DMS153 (cell line): ENCODE results near the gene TFB1M.
"Not testable (repeated sequence)": the region's sequence is repeated elsewhere in the genome, so short reads cannot be mapped to it uniquely, and the experiment has no call there.

Experiments
- DNase-seq: peaks from one replicate; lab custom pipeline; 2025; lab: John Stamatoyannopoulos, UW

The TFB1M gene

GRCh38 chr6:155297669-155298068 is 16.6 kb downstream of the TFB1M start:
- DNase-seq: no peak

GRCh38 chr6:155292711-155293110 is 21.6 kb downstream of the TFB1M start:
- no peak for DNase-seq

GRCh38 chr6:155291291-155291690 is 23.0 kb downstream of the TFB1M start:
- no peak for DNase-seq

- no peak for DNase-seq
Observed at GRCh38 chr6:155290491-155290890, 23.8 kb downstream of the TFB1M start.

- DNase-seq: no peak
Observed at GRCh38 chr6:155287762-155288161, 26.5 kb downstream of the TFB1M start.

- no peak for DNase-seq
Observed at GRCh38 chr6:155284775-155285174, 29.5 kb downstream of the TFB1M start.

GRCh38 chr6:155278319-155279049 is 35.8 kb downstream of the TFB1M start:
- no peak for DNase-seq

GRCh38 chr6:155276638-155277037 is 37.6 kb downstream of the TFB1M start:
- DNase-seq: no peak

GRCh38 chr6:155275808-155276480 is 38.3 kb downstream of the TFB1M start:
- DNase-seq: no peak

GRCh38 chr6:155274533-155274932 is 39.8 kb downstream of the TFB1M start:
- no peak for DNase-seq

- no peak for DNase-seq
Observed at GRCh38 chr6:155274106-155274505, 40.2 kb downstream of the TFB1M start.

GRCh38 chr6:155273431-155273830 is 40.9 kb downstream of the TFB1M start:
- no peak for DNase-seq

GRCh38 chr6:155272353-155273232 is 41.7 kb downstream of the TFB1M start:
- no peak for DNase-seq

- DNase-seq: no peak
Observed at GRCh38 chr6:155271145-155271544, 43.1 kb downstream of the TFB1M start.

GRCh38 chr6:155270561-155271091 is 43.7 kb downstream of the TFB1M start:
- peak; percentile 7 for DNase-seq

GRCh38 chr6:155269765-155270164 is 44.5 kb downstream of the TFB1M start:
- no peak for DNase-seq

- not testable (repeated sequence) for DNase-seq
Observed at GRCh38 chr6:155268088-155268867, 46.0 kb downstream of the TFB1M start.

GRCh38 chr6:155267411-155267810 is 46.9 kb downstream of the TFB1M start:
- DNase-seq: no peak

- no peak for DNase-seq
Observed at GRCh38 chr6:155265843-155266535, 48.3 kb downstream of the TFB1M start.

- DNase-seq: no peak
Observed at GRCh38 chr6:155264693-155265320, 49.5 kb downstream of the TFB1M start.
